GM18909 (cell line): ENCODE data around the gene ACVR2B.

ENCODE experiments used
- ATAC-seq: cut with Tn5 transposase; IDR thresholded peaks from one replicate; pipeline ENCODE4 v1.9.1; 2021; ENCODE audit warnings: mild to moderate bottlenecking; ENCODE audit not compliant: unreplicated experiment, poor library complexity

ACVR2B gene

DNA sequence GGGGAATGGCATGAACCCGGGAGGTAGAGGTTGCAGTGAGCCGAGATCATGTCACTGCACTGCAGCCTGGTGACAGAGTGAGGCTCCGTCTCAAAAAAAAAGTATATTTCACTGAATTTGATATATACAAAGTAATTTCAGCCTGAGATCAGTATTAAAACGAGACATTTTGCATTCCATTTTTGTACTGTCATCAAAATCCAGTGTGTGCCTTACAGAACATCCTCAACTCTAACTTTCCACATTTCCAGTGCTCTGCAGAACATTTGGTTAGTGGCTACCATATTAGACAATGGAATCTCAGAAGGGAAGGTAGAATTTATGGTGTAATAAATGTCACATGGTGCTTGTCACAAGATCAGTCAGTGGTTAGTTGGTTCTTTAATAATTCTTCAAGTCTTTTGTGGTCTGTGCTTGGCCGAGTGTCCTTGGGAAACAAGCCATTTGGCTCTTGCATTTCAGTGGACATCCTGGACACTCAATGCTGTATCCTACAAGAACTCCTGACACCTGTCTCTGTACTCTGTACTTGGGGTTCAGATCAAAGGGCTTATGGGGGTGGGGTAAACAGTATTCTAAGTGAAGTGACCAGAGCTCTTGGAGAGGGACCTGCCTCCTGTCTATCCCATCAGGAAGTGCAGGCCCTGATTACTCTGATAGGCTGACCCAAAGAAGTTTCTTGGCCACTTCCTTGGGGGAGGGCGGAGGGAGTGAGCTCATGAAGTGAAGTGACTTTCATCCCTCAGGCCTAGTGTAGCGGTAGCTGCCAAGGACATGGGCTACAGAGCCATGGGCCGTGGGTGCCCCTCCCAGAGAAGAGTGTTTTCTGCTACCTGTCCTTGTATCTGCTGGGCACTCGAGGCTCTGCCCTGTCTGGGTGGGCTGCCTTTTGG, 3.7 kb downstream of the ACVR2B start:
- no peak for ATAC-seq

DNA sequence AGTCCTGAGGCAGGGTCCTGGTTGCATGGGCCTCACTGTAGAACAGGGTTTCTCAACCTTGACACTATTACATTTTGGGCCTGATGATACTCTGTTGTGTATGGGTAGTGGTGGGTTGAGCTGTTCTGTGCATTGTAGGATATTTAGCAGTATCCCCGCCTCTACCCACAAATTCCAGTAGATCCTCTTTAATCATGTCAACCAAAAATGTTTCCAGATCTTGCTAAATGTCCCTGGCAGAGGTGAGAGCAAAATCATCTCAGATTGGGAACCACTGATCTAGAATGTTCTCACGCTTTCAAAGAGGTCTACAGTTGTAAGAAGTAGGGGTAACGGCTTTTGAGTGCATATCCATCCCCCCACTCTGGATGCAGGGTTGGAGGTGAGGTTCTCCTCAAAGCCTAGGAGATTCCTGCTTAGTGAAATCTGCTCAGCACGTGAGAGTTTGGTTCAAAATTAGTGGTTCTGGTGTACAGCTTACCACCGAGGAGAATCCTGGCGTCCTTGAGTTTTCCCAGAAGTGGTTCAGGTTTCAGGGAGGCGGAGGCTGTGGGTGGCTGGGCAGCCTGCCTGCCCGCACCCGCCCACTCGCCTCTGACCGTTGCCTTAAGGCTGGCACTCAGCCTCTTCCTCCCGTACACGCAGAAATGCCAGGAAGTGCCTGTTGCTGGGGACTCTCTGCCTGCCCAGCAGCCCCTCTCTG, 5.3 kb downstream of the ACVR2B start:
- no peak for ATAC-seq

DNA sequence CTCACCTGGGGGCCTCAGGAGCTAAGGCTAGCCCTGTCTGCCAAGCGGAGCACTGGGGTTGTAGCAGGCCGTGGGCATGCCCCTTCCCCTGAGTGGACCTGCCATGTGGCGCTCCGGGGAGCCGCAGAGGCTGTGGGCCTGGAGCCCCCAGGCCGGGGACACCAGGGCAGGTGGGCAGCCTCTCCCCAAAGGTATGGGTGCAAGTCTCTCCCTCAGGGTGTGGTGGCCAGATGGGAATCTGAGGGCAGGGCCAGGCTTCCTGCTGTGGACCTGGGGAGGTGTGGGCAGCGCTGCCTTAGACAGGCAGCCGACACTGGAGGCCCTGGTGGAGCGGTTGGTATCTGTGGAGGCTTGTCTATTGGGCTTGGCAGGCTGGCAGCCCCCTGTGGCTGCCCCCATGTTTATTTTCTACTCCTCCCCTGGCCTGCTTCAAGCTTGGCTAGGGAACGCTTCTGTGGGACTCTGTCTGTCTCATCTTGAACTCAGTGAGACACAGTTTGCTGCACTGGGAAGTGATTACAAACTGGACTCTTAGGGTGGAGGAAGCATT, 5.9 kb downstream of the ACVR2B start:
- no peak for ATAC-seq

DNA sequence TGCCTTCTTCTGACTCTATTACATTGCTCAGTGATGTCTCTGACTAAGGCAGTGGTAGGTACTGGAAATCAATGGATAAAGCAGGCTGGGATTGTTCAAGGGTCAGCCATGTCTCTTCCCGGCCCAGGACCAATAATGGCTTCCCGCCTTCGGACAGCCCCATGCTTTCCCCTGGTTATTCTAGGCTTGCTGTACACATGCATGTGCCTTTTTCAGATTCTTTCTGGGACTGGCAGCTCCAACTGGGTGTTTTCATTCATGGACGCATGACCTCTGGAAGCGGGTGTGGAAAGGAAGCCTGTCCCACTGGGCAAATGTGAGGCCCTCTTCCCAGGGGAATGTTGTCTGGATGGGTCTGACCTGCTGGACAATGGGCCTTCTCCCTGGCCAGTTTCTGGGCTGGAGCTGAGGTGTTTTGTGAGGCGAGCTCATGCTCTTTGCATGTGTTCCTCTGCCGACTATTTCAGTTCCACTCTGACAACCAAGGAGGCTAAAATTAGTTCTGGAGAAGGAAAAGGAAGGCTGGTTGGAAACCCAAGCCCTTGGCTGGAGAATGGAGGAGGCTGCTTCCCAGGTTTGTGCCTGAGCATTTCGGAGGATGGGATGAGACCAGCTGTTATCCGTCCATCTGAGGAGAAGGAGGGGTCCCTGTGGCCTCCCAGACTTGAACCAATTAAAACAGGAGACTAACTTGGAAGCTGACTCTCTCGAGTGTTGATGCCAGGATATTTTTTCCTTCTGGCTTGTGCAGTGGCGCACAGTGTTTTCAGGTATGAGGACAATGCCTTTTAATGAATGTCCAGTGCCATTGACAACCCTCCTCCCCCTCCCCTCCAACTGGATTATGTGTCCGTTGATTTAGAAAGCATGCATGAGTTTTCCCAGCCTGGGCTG, 6.9 kb downstream of the ACVR2B start:
- no peak for ATAC-seq

DNA sequence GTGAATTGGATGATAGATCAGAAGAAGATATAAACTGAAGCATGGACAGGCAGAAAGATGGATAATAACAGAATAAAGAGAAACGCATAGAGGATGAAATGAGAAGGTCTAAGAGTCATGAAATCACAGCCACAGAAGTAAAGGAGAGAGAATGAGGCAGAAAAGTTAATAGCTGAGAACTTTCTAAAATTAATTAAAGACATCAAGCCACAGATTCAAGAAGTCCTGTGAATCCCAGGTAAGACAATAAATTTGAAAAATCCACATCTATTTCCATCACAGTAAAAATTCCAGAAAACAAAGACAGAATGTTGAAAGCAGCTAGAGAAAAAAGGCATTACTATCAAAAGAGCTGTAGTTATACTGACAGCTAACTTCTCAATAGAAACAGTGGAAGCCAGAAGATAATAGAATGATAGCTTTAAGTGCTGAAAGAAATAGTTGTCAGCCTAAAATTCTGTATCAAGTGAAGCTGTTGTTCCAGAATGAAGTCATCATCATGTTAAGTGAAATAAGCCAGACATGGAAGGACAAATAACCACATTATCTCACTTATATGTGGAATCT, 12.0 kb downstream of the ACVR2B start:
- no peak for ATAC-seq

DNA sequence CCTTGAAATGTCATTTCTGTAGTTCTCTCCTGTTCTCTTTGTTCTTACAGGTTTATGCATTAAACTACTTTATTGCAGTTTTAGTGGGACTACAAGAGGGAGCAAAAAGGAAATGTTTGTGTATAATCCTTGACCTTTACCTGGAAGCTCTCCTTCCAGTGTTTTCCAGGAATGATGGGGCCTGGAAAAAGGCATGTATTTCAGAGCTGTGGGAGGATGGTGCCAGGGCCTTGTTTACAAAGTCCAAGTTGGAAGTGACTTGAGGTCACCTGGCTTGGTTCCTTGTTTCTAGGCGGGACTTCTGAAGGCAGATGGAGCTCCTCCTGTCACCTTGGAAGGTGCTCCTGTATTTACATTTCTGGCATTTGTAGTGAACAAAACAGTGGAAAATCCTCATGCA, 15.1 kb downstream of the ACVR2B start:
- ATAC-seq: no peak

DNA sequence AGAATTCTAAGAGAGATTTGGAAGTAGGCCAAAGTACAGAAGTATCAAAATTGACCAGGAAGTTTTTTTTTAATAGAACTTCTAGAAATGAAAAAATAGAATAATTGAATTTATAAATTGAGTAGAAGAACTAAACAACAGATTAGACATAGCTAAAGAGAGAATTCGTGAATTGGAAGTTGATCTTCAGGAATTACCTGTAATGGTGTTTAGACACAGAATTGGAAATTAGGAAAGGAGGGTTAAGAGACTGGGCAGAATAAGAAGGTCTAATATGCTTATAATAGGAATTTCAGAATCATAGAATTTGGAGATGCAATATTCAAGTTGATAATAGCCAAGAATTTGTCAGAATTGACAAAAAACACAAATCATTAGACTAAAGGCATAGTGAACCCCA, 16.2 kb downstream of the ACVR2B start:
- no peak for ATAC-seq

DNA sequence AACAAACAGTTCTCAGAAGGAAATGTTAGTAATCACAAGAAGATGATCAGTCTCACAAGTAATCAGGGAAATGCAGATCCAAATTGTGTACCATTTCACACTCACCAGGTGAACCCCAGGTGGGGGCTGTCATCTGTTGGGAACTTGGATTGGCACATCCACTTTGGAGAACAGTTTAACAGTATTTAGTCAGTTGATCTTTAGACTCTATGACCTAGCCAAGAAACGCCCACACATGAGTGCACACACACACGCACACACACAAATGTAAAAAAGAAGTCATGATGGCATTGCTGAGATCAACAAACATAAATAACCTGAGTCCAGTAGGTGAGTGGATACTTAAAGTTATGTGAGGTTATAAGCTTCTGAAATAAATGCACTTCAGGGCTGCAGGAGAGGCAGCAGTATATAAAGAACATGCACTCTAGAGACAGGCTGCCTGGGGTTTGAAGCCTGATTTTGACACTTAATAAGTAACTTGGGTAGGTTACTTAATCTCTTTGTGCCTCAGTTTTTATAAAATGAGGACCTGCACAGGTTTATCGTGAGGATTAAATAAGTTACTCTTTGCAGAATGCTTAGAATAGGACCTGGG, 17.7 kb downstream of the ACVR2B start:
- ATAC-seq: no peak

DNA sequence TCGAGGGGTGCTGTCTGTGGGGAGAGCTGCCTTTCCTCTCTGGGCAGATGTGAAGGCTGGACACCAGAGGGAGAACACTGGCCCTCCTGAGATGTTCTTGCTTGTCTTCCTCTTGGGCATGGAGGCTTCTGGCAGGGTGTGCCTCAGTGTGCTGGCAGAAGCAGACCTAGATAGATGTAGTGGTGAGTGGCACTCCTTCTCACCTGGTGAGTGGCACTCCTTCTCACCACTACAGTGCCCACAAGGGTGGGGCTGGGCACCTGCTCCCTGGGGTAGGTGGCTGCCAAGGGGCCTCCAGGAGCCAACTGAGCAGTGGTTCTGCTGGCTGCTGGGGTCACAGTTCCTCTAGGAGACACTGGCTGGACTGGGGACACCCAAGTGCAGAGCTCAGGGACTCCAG, 18.7 kb downstream of the ACVR2B start:
- ATAC-seq: no peak

DNA sequence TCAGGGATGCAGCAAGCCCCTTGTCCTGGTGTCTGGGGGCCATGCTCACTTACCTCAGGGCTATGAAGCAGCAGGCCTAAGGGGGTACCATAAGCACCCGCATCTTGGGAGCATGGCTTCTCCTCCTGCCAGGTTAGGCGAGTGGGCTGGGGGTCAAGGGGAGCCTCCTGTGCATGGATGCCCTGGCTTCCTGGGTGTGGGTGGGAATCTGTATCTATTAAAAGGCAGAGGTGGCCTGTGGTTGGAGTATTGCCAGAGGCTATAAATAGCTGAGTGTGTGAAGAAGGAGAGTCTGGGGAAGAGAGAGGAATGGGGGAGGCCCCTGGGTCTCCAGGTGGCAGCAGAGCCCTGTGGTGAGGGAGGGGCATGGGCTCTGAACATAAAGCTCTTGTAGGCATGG, 19.5 kb downstream of the ACVR2B start:
- no peak for ATAC-seq

DNA sequence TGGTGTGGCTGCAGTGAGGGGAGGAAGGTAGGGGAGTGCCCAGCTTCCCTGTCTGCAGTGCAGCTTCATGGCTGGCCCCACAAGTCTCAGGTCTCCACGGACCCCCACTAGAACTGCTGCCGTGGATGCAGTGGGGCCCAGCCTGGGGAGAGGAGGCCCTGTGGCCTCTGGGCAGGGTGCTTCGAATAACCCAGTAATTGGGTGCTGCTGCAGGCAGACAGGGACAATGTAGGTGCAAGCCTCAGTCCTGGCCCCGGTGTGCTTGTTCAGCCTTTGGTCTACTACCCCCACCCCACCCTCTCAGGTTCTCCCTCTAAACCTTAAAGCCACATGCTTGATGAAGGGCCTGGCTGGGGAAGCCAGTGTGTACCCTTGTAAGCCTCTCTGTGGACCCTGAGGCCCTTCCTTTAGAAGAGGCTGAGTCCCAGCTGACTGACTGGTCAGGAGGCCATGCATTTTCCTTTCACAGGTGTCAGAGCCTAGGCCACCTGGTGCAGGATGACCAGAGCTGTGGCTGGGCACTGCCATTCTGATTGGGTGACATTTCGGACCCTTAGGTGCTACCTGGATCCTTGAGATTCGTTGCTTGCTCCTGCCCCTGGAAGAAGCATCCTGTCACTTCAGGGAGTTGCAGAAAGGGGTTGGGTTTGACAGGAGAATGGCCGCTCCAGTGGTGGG, 21.4 kb downstream of the ACVR2B start:
- no peak for ATAC-seq

DNA sequence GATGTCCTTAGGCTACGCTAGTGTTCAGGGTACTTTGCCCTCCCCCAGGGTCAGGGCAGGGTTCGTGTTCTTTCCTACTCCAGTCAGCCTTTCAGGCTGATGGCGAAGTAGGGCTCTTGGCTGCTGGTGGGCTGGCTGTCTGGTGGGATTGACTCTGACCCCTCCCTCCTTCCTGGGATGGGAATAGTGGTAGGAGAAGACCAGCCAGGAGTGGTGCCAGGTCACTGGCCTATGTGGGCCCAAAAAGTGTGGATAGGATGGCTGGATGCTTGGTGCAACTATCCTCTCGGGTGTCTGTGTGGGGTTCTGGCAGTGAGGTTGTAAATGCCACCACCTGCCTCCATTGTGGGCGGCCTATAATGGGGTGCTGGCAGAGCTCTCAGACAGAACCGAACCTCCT, 22.0 kb downstream of the ACVR2B start:
- ATAC-seq: no peak

DNA sequence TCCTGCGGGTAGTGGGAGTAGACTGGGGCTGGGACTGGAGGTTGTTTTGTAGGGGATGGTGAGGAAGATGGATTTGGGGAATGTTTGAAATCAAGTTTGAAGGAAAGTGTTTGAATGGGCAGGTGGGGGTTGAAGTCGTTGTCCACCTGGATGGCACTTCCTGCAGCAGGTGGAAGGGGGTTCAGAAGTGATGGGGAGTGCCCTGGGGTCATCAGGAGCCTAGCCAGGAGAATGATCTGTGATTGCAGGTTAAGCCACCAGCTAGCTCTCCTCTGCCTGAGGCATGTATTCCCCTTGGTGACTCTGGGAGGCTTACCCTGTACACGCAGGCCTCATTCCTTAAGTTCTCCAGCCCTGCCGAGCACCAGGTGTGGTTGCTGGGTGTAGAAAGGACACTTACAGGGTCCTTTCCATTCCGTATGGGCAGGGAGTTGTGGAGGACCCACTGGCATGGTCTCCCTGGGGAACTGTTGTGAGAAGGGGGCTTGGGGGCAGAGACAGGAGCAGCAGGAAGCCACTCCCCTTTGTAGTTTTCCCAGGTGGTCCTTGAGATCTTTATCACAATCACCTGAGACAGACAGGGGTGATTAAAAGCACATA, 22.6 kb downstream of the ACVR2B start:
- no peak for ATAC-seq

DNA sequence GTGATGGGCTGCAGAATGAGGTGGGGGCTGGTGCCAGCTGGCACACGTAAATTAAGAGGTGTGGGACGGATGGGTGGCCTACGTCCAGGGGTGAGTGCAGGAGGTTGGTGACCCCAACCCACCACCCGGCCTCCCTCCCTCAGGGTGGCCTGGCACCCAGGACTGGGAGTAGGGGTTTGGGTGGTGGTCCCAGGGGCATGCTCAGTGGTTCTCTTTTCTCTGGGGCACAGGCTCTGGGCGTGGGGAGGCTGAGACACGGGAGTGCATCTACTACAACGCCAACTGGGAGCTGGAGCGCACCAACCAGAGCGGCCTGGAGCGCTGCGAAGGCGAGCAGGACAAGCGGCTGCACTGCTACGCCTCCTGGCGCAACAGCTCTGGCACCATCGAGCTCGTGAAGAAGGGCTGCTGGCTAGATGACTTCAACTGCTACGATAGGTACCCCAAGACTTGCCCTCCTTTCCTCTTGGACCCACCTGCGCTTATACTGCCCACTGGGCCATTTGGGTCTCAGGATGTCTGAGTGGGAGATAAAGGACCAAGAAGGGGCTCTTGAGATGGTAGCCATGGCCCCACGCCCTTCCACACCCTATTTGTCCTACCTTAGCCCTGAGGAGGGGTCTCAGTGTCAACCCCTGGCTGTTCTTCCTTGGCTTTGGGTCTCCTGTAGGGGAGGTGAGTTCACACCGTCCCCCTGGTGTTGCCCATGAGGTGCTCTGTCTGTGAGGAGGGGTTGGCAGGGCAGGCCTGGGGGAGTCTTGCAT, 23.5 kb downstream of the ACVR2B start:
- ATAC-seq: no peak

DNA sequence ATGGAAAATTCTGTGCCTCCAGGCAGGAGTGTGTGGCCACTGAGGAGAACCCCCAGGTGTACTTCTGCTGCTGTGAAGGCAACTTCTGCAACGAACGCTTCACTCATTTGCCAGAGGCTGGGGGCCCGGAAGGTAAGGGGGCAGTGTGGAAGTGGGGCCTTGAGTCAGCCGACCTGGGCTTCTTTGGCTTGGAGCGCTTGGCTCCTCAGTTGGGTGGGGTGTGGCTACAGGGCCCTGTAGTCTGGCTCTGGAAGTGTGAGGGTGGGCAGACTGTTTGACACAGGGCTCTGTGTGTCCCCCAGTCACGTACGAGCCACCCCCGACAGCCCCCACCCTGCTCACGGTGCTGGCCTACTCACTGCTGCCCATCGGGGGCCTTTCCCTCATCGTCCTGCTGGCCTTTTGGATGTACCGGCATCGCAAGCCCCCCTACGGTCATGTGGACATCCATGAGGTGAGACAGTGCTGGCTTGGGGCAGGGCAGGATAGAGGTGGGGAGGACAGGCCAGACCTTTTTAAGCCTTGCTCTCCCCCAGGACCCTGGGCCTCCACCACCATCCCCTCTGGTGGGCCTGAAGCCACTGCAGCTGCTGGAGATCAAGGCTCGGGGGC, 24.3 kb downstream of the ACVR2B start:
- ATAC-seq: no peak

DNA sequence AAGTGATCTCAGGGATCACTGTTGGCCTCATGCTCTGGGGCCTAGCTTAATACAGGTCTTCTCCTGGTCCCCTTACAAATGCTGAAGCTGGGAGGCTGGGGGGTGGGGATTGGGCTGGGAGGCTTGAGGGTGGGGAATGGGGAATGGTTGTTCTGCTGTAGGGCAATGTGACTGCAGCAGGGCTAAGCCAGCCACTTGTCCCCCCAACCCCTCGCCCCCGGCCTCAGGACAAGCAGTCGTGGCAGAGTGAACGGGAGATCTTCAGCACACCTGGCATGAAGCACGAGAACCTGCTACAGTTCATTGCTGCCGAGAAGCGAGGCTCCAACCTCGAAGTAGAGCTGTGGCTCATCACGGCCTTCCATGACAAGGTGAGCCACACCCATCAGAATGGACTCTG, 25.2 kb downstream of the ACVR2B start:
- ATAC-seq: no peak

DNA sequence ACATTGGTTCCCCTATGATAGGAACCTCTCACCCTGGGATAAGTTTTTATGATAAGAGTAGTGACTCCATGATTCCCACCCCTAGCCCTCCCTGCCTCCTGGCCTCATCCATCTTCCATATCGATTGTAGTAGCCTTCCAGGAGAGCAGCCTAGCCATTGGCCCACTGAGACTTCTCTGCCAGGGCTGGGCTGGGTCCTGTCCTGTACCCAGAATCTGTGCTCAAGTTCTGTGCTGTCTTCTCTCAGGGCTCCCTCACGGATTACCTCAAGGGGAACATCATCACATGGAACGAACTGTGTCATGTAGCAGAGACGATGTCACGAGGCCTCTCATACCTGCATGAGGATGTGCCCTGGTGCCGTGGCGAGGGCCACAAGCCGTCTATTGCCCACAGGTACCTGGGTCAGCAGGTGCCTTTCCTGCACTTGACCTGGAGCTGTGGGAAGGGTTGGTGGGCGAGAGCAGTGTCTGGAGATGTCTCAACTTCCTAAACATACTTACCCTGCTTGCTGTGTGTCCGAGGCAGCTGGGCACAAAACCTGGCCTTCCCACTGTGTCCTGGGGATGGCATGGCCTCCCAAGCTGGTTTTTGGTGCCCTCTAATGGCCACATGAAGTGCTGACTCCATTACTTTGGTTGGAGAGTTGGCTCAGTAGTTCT, 25.9 kb downstream of the ACVR2B start:
- ATAC-seq: peak; percentile 69
